GM08714 (cell line): ENCODE measurements around the gene SMIM7.

ENCODE experiments used
- H3K4me3 ChIP-seq: fragments of 200-500 bp; sonication (Bioruptor generic); 2 replicates; pipeline ENCODE4 v1.5.1; 2014; ENCODE audit warnings: mild to moderate bottlenecking, low read length, inconsistent platforms
- ZNF274 ChIP-seq: IDR thresholded peaks from 2 replicates; pipeline ENCODE4 v1.6.1; 2012; ENCODE audit warnings: mild to moderate bottlenecking, low read depth, low read length

Gene SMIM7

DNA sequence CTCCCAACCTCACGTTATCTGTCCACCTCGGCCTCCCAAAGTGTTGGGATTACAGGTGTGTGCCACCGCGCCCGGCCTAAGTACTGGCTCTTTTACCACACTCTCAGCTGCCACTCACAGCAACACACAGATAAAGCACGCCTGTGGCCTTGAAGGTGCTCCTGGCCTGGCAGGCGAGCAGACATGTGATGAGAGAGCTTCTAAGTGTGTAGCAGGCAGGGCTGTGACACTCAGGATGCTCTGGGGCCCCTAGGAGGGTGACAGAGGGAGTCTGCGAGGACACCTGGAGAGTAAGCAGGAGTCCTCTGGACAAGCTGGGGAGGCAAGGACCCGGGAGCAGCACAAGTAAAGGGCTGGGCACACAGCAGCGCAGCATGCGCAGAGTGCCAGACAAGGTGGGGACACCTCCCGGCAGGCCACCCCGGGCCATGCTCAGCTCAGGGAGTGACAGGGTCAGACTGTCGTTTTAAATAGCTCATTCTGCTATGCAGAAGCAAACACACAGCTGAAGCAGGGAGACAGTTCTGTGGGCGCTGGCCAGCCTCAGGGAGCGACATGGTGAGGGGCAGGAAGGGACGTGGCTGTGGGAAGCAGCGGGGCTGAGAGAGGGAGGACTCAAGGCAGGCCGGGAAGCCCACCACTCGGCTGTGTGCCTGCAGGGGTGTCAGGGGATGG lies 58.4 kb downstream of the SMIM7 start:
- no peak for TF ChIP-seq ZNF274
- H3K4me3 ChIP-seq = no peak overlapping the region

DNA sequence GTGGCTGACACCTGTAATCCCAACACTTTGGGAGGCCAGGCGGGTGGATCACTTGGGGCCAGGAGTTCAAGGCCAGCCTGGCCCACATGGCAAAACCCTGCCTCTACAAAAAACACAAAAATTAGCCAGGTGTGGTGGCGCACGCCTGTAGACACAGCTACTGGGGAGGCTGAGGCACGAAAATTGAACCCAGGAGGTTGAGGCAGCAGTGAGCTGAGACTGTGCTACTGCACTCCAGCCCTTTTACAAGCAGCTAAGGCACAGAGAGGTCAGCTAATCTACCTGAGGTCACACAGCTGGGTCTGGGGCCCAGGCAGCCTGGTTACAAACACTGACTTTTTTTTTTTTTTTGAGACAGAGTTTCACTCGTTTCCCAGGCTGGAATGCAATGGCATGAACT lies 59.1 kb downstream of the SMIM7 start:
- H3K4me3 ChIP-seq = no peak overlapping the region
- no peak for TF ChIP-seq ZNF274

DNA sequence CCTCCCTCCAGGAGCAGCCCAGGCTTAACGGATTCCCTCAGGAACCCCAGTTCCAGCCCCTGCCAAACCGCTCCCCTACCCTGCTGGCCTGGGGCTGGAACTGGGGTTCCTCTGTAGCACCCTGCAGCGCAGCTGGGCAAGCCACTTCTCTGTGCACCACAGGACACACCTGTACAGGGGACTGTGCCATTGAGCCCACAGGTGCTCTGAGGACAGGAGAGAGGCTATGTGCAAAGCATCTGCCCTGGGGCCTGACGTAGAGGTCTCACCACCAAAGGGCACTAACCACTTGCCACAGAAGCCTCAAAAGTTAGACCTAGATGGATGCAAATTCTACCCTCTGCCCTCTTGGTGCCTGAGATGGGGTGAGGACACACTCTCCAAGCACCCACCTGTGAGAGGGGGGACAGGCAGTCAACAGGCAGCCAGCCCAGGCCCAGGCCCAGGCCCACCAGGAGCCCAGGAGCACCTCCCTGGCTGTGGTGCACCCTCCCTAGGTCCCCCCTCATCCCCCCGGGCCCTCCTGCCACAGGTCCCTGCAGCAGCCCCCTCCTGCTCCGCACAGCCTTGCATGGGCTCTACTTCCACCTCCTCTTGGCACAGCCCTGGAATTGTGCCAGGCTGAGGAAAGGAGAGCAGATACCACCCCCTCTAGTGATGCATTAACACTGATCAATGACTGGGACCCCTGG lies 60.1 kb downstream of the SMIM7 start:
- no peak overlapping the region for H3K4me3 ChIP-seq
- no peak for TF ChIP-seq ZNF274

DNA sequence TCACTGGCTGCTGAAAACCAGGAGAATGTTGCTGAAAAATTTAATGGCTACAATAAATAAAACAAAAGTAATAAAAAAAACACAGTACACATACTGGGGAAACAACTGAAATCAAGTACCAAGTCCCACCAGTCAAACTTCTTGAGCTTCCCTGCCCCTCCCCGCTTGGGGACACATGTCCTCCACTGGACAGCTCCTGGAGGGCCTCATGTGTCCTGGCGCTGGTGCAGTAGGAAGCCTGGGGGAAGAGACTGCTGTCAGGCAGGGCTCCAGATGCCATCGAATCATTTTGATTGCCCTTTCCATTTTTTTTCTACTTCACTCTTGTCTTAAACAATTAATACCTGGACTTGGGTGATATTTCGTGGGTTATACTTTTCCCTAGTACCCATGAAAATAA lies 61.1 kb downstream of the SMIM7 start:
- no peak for TF ChIP-seq ZNF274
- H3K4me3 ChIP-seq = no peak overlapping the region

DNA sequence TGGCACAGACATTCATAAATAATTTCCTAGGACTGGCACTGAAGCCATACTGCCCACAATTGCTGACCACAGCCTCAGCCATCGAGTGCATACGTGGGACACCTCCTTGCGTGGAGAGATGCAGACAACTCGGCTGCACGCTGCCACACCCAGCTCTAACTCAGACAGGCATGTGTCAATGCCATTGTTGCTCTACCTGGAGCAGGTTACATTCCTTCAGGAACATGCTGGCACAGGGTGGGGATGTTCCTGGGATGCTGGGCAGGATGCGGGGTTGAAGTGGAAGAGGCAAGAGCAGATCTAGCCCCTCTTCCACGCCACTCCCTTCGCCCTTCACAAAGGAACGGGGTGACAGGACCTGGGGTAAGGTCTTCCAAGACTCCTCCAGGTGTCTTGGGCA lies 63.5 kb downstream of the SMIM7 start:
- no peak overlapping the region for H3K4me3 ChIP-seq
- no peak for TF ChIP-seq ZNF274
